Stimulated activated CD8-positive, alpha-beta memory T cell treated with anti-CD3 and anti-CD28 coated beads, Interleukin-7, amount 100 ng/mL, for 24 hours (primary cell): ENCODE results near the gene PCDHGA5.
"Not testable (repeated sequence)": the region's sequence is repeated elsewhere in the genome, so short reads cannot be mapped to it uniquely, and the experiment has no call there.

Experiments
- DNase-seq: peaks from one replicate; pipeline ENCODE4 v3.0.0-alpha.2; 2020; ENCODE audit warnings: low read depth

Gene PCDHGA5

DNA sequence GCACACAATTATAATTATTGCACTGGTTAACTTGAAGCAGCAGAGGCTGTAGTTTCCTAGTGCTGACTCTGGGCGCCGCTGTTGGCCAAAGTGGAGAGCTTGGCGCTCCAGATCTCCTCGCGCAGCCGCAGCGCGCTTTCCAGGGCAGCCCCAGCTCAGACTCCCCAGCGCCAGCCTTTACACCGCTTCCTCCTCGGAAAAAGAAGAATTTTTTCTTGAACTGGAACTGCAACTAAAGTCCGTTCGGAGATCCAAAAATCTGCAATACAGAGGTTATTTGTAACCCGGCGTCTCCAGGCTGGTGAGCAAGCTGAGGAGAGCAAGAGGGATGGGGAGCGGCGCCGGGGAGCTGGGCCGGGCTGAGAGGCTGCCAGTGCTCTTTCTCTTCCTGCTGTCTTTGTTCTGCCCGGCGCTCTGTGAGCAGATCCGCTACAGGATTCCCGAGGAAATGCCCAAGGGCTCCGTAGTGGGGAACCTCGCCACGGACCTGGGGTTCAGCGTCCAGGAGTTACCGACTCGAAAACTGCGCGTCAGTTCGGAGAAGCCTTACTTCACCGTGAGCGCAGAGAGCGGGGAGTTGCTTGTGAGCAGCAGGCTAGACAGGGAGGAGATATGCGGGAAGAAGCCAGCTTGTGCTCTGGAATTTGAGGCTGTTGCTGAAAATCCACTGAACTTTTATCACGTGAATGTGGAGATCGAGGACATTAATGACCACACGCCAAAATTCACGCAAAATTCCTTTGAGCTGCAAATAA, 23.8 kb downstream of the PCDHGA5 start, which contains the start of gene PCDHGB4:
TSS of gene PCDHGB4 (plus strand) at position 142 of the 755 bp plus-strand sequence. CDS start at position 329, 187 bp downstream.
- not testable (repeated sequence) for DNase-seq

DNA sequence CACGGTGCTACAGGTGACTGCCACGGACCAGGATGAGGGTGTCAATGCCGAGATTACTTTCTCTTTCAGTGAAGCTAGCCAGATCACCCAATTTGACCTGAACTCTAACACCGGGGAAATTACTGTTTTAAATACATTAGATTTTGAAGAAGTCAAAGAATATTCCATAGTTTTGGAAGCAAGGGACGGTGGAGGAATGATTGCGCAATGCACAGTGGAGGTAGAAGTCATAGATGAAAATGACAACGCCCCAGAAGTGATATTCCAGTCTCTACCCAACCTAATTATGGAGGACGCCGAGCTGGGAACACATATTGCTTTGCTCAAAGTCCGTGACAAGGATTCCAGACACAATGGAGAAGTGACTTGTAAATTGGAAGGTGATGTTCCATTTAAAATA, 24.7 kb downstream of the PCDHGA5 start:
- DNase-seq = no peak

DNA sequence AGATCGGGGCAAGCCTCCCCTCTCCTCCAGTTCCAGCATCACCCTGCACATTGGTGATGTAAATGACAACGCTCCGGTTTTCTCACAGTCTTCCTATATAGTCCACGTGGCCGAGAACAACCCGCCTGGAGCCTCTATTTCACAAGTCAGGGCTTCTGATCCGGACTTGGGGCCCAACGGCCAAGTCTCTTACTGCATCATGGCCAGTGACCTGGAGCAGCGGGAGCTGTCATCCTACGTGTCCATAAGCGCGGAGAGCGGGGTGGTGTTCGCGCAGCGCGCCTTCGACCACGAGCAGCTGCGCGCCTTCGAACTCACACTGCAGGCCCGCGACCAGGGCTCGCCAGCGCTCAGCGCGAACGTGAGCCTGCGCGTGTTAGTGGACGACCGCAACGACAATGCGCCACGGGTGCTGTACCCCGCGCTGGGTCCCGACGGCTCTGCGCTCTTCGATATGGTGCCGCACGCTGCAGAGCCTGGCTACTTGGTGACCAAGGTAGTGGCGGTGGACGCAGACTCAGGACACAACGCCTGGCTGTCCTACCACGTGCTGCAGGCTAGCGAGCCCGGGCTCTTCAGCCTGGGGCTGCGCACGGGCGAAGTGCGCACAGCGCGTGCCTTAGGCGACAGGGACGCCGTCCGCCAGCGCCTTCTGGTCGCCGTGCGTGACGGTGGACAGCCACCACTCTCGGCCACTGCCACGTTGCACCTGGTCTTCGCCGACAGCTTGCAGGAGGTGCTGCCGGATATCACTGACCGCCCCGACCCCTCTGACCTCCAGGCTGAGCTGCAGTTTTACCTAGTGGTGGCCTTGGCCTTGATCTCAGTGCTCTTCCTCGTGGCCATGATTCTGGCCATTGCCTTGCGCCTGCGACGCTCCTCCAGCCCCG, 25.4 kb downstream of the PCDHGA5 start:
- no peak for DNase-seq

DNA sequence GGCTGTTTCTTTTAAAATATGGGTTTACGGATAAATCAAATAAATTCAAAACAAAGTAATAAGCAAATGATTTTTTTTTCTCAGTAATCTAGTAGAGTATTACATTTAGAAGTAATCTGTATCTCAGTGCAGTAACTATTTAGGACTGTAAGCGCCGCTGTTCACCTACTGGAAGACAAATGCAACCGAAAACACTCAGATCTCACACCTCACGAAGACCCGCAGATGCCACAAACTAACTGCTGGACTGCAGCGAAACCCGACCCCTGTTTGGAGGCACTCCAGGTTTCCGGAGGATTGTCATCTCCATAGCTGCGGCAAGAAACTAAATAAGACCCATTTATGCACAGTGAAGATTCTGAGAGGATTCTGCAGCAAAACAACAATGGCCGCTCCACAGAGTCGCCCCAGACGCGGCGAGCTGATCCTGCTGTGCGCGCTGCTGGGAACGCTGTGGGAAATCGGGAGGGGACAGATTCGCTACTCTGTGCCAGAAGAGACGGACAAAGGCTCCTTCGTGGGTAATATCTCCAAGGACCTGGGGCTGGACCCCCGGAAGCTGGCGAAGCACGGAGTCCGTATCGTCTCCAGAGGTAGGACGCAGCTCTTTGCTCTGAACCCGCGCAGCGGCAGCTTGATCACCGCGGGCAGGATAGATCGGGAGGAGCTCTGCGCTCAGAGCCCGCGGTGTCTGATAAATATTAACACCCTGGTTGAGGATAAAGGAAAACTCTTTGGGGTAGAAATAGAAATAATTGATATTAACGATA, 28.7 kb downstream of the PCDHGA5 start, which contains the start of gene PCDHGA8:
TSS of gene PCDHGA8 (plus strand) at position 205 of the 770 bp plus-strand sequence. CDS start at position 386, 181 bp downstream.
- no peak for DNase-seq

DNA sequence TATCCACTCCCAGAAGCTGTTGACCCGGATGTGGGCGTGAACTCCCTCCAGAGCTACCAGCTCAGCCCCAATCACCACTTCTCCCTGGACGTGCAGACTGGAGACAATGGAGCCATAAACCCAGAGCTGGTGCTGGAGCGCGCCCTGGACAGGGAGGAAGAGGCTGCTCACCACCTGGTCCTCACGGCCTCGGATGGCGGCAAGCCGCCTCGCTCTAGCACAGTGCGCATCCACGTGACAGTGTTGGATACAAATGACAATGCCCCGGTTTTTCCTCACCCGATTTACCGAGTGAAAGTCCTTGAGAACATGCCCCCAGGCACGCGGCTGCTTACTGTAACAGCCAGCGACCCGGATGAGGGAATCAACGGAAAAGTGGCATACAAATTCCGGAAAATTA, 29.3 kb downstream of the PCDHGA5 start:
- no peak for DNase-seq

DNA sequence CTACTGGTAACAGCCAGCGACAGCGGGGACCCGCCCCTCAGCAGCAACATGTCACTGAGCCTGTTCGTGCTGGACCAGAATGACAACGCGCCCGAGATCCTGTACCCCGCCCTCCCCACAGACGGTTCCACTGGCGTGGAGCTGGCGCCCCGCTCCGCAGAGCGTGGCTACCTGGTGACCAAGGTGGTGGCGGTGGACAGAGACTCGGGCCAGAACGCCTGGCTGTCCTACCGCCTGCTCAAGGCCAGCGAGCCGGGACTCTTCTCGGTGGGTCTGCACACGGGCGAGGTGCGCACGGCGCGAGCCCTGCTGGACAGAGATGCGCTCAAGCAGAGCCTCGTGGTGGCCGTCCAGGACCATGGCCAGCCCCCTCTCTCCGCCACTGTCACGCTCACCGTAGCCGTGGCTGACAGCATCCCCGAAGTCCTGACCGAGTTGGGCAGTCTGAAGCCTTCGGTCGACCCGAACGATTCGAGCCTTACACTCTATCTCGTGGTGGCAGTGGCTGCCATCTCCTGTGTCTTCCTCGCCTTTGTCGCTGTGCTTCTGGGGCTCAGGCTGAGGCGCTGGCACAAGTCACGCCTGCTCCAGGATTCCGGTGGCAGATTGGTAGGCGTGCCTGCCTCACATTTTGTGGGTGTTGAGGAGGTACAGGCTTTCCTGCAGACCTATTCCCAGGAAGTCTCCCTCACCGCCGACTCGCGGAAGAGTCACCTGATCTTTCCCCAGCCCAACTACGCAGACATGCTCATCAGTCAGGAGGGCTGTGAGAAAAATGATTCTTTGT, 30.6 kb downstream of the PCDHGA5 start:
- not testable (repeated sequence) for DNase-seq

DNA sequence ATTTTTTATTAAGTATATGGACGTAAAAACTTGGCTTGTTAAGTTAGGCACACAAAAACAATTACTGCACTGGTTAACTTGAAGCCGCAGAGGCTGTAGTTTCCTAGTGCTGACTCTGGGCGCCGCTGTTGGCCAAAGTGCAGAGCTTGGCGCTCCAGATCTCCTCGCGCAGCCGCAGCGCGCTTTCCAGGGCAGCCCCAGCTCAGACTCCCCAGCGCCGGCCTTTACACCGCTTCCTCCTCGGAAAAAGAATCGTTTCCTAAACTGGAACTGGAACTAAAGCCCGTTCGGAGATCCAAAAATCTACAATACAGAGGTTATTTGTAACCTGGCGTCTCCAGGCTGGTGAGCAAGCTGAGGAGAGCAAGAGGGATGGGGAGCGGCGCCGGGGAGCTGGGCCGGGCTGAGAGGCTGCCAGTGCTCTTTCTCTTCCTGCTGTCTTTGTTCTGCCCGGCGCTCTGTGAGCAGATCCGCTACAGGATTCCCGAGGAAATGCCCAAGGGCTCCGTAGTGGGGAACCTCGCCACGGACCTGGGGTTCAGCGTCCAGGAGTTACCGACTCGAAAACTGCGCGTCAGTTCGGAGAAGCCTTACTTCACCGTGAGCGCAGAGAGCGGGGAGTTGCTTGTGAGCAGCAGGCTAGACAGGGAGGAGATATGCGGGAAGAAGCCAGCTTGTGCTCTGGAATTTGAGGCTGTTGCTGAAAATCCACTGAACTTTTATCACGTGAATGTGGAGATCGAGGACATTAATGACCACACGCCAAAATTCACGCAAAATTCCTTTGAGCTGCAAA, 34.0 kb downstream of the PCDHGA5 start, which contains the start of gene PCDHGB5:
TSS of gene PCDHGB5 (plus strand) at position 192 of the 796 bp plus-strand sequence. CDS start at position 373, 181 bp downstream.
- not testable (repeated sequence) for DNase-seq

DNA sequence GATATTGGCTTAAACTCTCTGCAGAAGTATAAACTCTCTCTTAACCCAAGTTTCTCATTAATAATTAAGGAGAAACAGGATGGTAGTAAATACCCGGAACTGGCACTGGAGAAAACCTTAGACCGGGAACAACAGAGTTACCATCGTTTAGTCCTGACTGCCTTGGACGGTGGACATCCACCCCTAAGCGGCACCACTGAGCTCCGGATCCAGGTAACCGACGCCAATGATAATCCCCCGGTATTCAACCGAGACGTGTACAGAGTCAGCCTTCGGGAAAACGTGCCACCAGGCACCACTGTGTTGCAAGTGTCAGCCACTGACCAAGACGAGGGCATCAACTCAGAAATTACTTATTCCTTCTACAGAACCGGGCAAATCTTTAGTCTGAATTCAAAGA, 34.6 kb downstream of the PCDHGA5 start:
- no peak for DNase-seq

DNA sequence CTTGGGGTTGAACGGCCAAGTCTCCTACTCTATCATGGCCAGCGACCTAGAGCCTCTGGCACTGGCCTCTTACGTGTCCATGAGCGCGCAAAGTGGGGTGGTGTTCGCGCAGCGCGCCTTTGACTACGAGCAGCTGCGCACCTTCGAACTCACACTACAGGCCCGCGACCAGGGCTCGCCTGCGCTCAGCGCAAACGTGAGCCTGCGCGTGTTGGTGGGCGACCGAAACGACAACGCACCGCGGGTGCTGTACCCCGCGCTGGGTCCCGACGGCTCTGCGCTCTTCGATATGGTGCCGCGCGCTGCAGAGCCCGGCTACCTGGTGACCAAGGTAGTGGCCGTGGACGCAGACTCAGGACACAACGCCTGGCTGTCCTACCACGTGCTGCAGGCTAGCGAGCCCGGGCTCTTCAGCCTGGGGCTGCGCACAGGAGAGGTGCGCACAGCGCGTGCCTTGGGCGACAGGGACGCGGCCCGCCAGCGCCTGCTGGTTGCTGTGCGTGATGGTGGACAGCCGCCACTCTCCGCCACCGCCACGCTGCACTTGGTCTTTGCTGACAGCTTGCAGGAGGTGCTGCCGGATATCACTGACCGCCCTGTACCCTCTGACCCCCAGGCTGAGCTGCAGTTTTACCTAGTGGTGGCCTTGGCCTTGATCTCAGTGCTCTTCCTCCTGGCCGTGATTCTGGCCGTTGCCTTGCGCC, 35.7 kb downstream of the PCDHGA5 start:
- DNase-seq = no peak

DNA sequence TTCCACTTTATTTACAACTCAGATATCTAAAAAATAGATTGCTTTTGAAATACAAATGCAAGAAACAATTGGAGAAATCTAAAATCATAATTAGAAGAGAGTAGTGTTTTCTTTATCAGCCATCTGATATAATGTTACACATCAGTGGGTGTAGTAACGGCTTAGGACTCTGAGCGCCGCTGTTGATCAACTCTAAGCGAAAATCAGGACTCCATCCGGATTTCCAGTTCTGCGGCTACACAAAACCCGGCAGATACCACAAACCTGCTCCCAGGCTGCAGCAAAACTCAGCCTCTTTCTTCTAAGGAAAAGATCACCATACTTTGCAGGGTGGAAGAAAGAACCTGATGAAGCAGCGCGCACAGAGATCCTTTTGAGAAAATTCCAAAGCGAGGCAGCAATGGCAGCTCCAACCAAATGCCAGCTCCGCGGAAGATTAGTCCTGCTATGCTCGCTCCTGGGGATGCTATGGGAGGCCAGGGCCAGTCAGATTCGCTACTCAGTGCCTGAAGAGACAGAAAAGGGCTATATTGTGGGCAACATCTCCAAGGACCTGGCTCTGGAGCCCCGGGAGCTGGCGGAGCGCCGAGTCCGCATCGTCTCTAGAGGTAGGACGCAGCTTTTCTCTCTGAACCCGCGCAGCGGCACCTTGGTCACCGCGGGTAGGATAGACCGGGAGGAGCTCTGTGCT, 38.7 kb downstream of the PCDHGA5 start, which contains the start of gene PCDHGA9:
TSS of gene PCDHGA9 (plus strand) at position 226 of the 691 bp plus-strand sequence. CDS start at position 401, 175 bp downstream.
- no peak for DNase-seq

DNA sequence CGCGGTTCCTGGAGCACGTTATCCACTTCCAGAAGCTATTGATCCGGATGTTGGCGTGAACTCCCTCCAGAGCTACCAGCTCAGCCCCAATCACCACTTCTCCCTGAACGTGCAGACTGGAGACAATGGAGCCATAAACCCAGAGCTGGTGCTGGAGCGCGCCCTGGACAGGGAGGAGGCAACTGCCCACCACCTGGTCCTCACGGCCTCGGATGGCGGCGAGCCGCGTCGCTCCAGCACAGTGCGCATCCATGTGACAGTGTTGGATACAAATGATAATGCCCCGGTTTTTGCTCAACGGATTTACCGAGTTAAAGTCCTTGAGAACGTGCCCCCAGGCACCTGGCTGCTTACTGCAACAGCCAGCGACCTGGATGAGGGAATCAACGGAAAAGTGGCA, 39.4 kb downstream of the PCDHGA5 start:
- no peak for DNase-seq

DNA sequence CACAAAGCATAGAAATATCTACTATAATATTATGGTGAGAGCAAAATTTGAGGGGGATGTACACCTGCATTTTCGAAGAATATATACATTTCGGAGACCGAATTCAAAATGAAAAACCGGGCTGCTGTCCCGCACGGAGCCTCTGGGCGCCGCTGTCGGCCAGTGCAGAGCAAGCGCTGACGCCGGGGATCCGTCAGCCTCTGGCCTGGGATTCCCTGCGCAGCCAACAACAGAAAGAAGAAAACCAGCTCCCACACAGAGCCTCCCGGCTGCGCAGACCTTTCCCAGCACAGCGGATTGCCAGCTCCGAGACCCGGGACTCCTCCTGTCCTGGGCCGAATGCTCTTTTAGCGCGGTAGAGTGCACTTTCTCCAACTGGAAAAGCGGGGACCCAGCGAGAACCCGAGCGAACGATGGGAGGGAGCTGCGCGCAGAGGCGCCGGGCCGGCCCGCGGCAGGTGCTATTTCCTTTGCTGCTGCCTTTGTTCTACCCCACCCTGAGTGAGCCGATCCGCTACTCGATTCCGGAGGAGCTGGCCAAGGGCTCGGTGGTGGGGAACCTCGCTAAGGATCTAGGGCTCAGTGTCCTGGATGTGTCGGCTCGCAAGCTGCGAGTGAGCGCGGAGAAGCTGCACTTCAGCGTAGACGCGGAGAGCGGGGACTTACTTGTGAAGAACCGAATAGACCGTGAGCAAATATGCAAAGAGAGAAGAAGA, 44.0 kb downstream of the PCDHGA5 start, which contains the start of gene PCDHGB6:
TSS of gene PCDHGB6 (plus strand) at position 232 of the 716 bp plus-strand sequence. CDS start at position 414, 182 bp downstream.
- not testable (repeated sequence) for DNase-seq

DNA sequence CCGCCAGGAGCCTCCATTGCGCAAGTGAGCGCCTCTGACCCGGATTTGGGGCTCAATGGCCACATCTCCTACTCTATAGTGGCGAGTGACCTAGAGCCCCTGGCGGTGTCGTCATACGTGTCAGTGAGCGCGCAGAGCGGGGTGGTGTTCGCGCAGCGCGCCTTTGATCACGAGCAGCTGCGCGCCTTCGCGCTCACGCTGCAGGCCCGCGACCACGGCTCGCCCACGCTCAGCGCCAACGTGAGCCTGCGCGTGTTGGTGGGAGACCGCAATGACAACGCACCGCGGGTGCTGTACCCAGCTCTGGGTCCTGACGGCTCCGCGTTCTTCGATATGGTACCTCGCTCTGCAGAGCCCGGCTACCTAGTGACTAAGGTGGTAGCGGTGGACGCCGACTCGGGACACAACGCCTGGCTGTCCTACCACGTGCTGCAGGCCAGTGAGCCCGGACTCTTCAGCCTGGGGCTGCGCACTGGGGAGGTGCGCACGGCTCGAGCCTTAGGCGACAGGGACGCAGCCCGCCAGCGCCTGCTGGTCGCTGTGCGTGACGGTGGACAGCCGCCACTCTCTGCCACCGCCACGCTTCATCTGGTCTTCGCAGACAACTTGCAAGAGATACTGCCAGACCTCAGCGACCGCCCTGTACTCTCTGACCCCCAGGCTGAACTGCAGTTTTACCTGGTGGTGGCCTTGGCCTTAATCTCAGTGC, 45.8 kb downstream of the PCDHGA5 start:
- no peak for DNase-seq

DNA sequence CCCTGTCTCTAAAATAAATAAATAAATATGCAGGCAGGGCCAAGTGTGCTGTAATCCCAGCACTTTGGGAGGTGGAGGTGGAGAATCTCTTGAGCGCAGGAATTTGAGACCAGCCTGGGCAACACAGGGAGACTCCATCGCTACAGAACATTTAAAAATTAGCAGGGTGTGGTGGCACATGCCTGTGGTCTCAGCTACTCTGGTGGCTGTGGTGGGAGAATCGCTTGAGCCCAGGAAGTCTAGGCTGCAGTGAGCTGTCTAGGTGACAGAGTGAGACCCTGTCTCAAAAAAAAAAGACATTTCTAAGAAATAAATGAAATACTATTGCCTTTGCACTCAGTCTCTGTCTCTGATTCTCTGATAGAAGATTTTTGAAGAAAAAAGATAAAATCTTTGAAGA, 47.6 kb downstream of the PCDHGA5 start:
- DNase-seq = no peak

DNA sequence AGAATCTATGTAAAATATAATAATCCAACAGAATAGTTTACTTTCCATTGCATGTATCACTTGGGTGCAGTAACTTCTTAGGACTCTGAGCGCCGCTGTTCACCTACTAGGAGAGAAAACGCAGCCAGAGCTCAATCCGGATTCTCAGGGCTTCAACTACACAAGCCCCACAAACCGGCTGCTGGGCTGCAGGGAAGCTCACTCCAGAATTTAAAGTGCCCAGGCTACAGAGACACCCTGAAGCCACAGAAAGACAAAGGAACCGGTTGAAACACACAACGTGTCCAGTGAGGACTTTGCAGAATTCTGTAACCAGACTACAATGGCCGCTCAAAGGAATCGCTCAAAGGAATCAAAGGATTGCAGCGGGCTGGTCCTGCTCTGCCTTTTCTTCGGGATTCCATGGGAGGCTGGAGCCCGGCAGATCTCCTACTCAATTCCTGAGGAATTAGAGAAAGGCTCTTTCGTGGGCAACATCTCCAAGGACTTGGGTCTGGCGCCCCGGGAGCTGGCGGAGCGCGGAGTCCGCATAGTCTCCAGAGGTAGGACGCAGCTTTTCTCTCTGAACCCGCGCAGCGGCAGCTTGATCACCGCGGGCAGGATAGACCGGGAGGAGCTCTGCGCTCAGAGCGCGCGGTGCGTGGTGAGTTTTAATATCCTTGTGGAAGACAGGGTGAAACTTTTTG, 49.0 kb downstream of the PCDHGA5 start, which contains the start of gene PCDHGA10:
TSS of gene PCDHGA10 (plus strand) at position 134 of the 686 bp plus-strand sequence. CDS start at position 323, 189 bp downstream.
- no peak for DNase-seq

DNA sequence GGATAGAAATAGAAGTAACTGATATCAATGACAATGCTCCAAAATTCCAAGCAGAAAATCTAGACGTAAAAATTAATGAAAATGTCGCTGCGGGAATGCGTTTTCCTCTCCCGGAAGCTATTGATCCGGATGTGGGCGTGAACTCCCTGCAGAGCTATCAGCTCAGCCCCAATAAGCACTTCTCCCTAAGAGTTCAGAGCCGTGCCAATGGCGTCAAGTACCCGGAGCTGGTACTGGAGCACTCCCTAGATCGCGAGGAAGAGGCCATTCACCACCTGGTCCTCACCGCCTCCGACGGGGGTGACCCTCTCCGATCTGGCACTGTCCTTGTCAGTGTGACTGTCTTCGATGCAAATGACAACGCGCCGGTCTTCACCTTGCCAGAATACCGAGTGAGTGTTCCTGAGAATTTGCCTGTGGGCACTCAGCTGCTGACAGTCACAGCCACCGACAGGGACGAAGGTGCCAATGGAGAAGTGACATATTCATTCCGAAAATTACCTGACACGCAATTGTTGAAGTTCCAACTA, 49.6 kb downstream of the PCDHGA5 start:
- DNase-seq = no peak
